Activated naive CD4-positive, alpha-beta T cell treated with Interleukin-2 at 50 U/mL for 16 hours (primary cell): ENCODE data around the gene CMTM2.
"Not testable (repeated sequence)": the region's sequence is repeated elsewhere in the genome, so short reads cannot be mapped to it uniquely, and the experiment has no call there.

Source experiments
- DNase-seq: peaks from one replicate; pipeline ENCODE4 v3.0.0-alpha.2; 2020

The CMTM2 gene

DNA sequence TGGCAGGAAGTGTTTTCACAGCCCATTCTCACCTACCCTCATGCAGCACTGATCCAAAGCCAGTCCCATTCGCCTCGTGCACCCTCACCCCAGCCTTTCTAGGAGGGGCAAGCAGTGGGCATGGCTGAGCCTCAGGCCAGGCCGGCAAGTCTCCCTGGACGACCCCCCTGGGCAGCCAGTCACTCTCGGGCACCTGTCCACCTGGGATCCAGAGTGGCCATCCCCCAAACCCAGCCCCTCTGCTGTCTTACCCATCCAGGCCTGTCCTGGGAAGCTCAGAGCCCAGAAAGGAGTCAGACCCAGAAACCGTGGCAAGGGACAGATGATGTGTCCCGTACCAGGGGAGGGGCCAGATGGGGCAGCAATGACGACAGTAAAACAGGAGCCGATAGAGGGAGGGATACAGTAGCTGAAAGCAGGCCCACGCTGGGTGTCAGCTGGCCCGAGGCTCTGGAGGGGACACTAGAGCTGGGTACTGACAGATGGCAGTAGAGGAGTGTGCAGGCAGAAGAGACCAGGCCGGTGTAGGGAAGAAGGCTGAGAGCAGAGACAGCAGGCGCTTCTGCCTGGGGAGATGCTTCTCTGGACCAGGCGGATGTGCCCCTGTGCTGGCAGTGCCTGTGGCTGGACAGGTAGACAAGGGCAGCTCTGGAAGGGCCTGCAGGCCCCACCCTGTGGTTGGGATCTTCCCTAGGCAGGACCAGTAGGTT lies 31.0 kb downstream of the CMTM2 start:
- no peak for DNase-seq

- DNase-seq: not testable (repeated sequence)
These were observed 32.6 kb downstream of the CMTM2 start for GRCh38 chr16:66611911-66612310.

GRCh38 chr16:66612422-66612821 lies 33.2 kb downstream of the CMTM2 start:
- no peak for DNase-seq

- no peak for DNase-seq
These were observed 35.0 kb downstream of the CMTM2 start for GRCh38 chr16:66614161-66614802.

DNA sequence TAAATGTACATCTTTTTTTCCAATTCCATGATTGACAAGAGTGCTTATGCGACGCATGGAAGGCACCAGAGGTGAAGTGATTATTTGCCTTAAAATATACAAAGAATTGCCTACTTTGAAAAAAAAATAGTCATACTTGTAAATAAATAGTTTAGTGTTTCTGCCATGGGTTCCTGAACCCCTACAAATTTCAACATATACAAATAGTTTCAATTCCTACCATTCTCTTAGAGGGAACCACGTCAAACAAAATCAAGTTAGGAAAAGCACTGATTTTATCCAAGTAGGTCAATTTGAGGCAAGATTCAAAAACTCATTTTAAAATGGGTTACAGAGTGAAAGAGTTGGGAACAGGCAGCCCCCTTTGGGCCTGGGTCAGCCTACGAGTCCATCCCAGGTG lies 36.9 kb downstream of the CMTM2 start:
- DNase-seq: no peak

GRCh38 chr16:66616592-66616991 lies 37.3 kb downstream of the CMTM2 start:
- no peak for DNase-seq

DNA sequence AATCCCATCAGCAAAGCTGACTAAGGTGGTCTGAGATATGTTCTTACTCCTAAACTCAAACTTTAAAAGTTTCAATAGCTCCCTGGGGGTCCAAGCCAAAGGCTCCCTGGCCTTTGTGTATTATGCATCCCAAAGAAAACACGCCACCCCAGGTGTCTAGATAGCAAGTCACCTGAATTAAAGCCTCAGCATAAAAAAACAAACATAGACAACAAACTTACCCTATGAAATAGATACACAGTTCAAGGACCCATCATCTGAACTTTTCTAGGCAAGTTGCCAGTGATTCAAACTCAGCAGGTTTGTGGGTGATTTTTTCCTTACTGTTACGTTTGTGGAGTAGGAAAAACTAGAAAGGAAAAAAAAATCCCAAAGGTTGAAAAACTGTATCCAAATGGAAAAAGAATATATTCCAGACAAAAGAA lies 37.8 kb downstream of the CMTM2 start:
- DNase-seq: no peak

GRCh38 chr16:66617728-66618127 lies 38.5 kb downstream of the CMTM2 start:
- no peak for DNase-seq

DNA sequence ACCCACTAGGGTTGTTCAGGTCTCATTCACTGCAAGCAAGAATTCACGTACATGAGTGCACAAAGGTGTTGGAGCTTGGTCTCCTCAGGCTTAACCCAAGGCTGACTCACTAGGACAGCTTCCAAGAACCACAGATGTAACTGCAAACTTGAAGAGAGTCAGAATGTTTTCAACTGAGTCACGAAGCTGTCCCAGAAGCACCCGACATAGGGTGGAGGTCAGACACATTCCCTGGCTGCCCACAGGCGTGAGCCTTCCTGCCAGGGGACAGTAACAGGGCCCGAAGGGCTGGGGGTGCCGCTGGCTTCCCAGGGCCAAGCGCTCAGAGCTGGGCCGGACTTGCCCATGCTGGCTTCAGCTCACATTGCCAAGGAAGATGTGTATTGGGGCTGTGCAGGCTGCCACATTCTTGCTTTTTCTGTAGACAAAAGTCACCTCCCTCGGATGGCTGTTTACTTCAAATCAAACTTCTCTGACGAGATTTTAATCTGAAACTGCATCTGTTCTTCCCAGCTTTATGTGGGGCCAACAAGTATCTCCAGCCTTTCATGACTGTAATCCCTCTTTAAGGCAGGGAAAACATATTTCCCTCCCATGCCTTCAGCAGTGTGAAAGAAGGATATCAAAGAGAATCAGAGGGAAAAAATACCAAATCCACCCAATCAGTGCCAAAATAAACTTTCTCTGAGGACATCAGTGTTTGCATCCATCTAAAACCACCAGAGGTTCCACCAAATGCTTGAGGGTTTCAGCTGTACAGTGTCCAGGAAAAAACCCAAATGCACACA lies 39.5 kb downstream of the CMTM2 start:
- no peak for DNase-seq

DNA sequence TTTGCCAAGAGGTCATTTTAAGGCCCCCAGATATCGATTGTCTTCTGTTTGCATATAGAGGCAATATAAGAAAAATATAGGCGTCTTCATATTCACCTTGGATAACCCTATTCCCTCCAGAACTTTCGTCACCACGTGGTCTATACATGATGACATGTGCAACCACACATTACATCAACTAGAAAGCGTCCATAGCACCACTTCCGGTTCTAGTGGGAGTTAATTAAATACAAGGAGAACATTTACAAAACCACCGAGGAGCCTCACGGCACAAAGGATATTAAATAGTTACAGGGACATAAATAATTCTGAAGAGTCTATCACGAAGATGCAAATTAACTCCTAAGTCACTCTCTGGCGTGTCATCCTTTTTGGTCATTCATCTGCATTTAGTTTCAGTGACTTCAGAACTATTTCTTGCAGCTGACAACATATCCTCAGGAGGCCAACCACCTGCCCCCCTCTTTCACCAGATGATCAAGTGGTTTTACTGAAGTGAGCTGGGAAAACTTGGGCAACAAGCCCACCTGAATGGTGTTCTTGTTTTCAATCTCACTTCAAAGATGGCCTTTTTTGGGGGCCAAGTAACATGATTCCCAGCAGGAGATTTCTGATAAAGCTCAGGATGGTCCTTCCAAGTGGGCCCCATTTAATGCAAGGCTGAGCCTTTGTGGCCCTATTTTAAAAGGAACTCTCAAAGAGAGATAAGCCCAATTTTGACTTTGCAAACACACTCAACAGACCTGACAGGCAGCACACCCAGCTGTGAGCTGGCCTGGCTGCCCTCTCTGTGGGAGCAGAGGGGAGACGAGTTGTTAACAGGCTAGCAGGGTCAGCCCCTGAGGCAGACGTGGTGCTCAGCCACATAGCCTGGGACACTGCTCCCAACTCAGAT lies 40.5 kb downstream of the CMTM2 start:
- no peak for DNase-seq

DNA sequence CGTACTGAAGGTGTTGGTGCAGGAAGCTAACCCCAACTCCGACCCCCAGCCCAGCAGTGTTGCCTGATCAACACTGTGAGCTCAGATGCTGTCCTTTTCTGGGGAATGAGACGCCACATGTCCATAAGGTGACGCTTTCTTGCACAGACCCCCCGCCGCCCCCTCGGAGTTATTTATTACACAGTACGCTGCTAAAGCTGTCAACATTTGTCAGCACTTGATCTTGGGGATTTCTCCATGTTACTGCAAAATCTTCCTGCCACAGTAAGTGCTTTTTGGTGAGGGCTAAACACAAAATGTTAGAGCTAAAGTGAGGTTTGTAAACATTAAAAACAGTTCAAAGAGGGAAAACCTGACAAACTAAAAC lies 41.1 kb downstream of the CMTM2 start:
- DNase-seq: no peak

- DNase-seq: no peak
These were observed 42.7 kb downstream of the CMTM2 start for GRCh38 chr16:66621973-66622372.

- no peak for DNase-seq
These were observed 43.6 kb downstream of the CMTM2 start for GRCh38 chr16:66622863-66623262.

DNA sequence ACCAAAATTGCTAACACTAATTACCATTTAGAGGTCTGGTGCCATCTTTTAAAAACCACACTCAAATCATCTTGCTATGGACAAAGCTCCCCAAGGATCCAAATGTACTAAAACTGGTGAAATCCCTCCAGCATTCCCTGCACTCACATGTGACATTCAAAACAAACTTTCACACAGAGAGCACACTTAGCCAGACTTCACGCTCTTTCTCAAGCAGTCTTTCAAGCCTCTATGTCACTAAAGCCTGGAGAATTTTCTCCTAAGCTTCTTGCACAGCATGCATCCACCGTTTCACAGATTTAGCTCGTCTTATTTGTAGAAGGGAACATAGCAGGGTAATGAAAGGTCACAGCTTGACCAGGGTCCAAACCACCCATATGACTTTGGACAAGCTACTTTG lies 44.5 kb downstream of the CMTM2 start:
- DNase-seq: no peak

- not testable (repeated sequence) for DNase-seq
These were observed 48.5 kb downstream of the CMTM2 start for GRCh38 chr16:66627611-66628378.

GRCh38 chr16:66629856-66630255 lies 50.6 kb downstream of the CMTM2 start:
- no peak for DNase-seq

DNA sequence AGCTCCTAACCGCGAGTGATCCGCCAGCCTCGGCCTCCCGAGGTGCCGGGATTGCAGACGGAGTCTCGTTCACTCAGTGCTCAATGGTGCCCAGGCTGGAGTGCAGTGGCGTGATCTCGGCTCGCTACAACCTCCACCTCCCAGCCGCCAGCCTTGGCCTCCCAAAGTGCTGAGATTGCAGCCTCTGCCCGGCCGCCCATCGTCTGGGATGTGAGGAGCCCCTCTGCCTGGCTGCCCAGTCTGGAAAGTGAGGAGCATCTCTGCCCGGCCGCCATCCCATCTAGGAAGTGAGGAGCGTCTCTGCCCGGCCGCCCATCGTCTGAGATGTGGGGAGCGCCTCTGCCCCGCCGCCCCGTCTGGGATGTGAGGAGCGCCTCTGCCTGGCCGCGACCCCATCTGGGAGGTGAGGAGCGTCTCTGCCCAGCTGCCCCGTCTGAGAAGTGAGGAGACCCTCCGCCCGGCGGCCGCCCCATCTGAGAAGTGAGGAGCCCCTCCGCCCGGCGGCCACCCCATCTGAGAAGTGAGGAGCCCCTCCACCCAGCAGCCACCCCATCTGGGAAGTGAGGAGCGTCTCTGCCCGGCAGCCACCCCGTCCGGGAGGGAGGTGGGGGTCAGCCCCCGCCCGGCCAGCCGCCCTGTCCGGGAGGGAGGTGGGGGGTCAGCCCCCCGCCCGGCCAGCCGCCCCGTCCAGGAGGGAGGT lies 51.4 kb downstream of the CMTM2 start:
- DNase-seq: not testable (repeated sequence)

DNA sequence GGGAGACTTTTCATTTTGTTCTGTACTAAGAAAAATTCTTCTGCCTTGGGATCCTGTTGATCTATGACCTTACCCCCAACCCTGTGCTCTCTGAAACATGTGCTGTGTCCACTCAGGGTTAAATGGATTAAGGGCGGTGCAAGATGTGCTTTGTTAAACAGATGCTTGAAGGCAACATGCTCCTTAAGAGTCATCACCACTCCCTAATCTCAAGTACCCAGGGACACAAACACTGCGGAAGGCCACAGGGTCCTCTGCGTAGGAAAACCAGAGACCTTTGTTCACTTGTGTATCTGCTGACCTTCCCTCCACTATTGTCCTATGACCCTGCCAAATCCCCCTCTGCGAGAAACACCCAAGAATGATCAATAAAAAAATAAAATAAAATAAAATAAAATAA lies 52.3 kb downstream of the CMTM2 start:
- not testable (repeated sequence) for DNase-seq

GRCh38 chr16:66634527-66635196 lies 55.4 kb downstream of the CMTM2 start:
- DNase-seq: no peak

DNA sequence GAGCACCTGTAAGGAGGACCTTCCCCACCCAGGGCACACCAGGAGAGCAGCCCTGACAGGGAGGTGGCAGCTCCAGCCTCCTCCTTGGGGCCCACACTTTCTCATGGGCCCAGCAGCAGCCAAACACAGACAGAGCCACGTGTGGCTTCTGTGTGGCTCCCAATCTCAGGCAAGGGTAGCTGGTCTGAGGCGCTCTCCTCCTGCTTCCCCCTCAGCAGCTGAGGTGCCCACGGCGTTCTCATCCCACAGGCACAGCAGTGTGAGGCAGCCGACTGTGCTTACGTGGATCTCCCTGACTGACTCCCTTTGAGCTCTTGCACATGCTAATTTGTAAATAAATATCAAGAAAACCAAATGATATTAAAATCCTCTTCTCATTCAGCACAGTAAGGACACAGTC lies 56.1 kb downstream of the CMTM2 start:
- no peak for DNase-seq

DNA sequence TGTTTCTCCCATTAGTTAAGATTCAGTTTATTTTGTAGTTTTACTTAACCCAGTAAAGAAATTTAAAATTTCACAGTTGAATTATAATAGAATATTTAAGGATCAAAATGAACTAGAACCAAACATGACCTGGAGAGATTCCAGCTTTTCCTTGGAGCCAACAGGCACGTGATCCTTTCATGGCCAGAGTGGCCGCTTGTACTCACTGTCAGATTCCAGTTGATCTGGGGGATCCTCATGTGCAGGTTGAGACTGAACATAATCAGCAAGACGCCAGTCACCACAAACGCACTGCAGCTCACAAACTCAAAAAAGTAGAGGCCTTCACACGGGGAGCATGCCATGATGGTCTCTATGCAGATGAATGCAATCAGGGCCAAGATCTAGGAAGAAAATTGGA lies 56.9 kb downstream of the CMTM2 start:
- DNase-seq: no peak
